ENCODE data around the gene EIF3I. TPM values are rescaled to one million over a fixed set of nuclear protein-coding genes. Genes with fewer than 3 reads are reported as not detected.

The EIF3I gene
- total RNA-seq, 1 donor from 2014 or later: 131 TPM

- no peaks in the 10 kb centered on the region for H3K27me3 Mint-ChIP-seq (ENCODE audit: low read depth)
- peaks cover 45% of the 10 kb centered on the region for H3K4me1 Mint-ChIP-seq (ENCODE audit: low read depth)
- no peak for DNase-seq (ENCODE audit: low spot score)
- no peaks in the 10 kb centered on the region for H3K36me3 Mint-ChIP-seq (ENCODE audit: low read depth)
- no peak overlapping the region for H3K27ac Mint-ChIP-seq (ENCODE audit: unreplicated experiment)
- no peaks in the 10 kb centered on the region for H3K9me3 Mint-ChIP-seq (ENCODE audit: low read depth)
- peak overlapping the region; percentile 46 for H3K4me3 Mint-ChIP-seq (ENCODE audit: unreplicated experiment)
- TF ChIP-seq CTCF (IDR thresholded peaks at IDR 0.05): no peak
These were observed 20.2 kb downstream of the EIF3I start for GRCh38 chr1:32242341-32242851.

- no peaks in the 10 kb centered on the region for H3K27me3 Mint-ChIP-seq (ENCODE audit: low read depth)
- peak within 1 kb of the TSS; percentile 34 for H3K27ac Mint-ChIP-seq (ENCODE audit: unreplicated experiment)
- no peaks in the 10 kb centered on the region for H3K9me3 Mint-ChIP-seq (ENCODE audit: low read depth)
- no peak for DNase-seq (ENCODE audit: low spot score)
- H3K4me3 Mint-ChIP-seq (ENCODE audit: unreplicated experiment): no peak within 1 kb of the TSS
- TF ChIP-seq CTCF (IDR thresholded peaks at IDR 0.05): no peak
- peaks cover 35% of the 10 kb centered on the region for H3K4me1 Mint-ChIP-seq (ENCODE audit: low read depth)
- H3K36me3 Mint-ChIP-seq (ENCODE audit: low read depth): peaks cover under 1% of the 10 kb centered on the region
These were observed 24.7 kb downstream of the EIF3I start, which contains the start of gene FAM167B for GRCh38 chr1:32246888-32247273. Gene FAM167B, plus strand, starts transcription at chr1:32247222. Its CDS starts 200 bp downstream, at chr1:32247422.

DNA sequence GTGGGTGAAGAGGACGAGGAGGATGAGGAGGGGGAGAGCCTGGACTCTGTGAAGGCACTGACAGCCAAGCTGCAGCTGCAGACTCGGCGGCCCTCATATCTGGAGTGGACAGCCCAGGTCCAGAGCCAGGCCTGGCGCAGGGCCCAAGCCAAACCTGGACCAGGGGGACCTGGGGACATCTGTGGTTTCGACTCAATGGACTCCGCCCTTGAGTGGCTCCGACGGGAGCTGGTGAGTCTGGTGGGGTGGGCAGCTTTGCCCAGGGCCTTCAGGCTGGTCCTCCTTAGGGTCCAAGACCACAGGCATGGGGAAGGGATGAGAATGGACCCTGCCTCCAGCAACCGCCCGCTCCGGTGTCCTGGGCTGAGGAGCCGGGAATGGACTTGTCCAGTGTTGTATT, 25.2 kb downstream of the EIF3I start:
- H3K36me3 Mint-ChIP-seq (ENCODE audit: low read depth): peaks cover 1% of the 10 kb centered on the region
- H3K9me3 Mint-ChIP-seq (ENCODE audit: low read depth): no peaks in the 10 kb centered on the region
- H3K27ac Mint-ChIP-seq (ENCODE audit: unreplicated experiment): no peak overlapping the region
- peaks cover 29% of the 10 kb centered on the region for H3K4me1 Mint-ChIP-seq (ENCODE audit: low read depth)
- no peaks in the 10 kb centered on the region for H3K27me3 Mint-ChIP-seq (ENCODE audit: low read depth)
- no peak overlapping the region for H3K4me3 Mint-ChIP-seq (ENCODE audit: unreplicated experiment)
- DNase-seq (ENCODE audit: low spot score): no peak
- TF ChIP-seq CTCF (IDR thresholded peaks at IDR 0.05): no peak

DNA sequence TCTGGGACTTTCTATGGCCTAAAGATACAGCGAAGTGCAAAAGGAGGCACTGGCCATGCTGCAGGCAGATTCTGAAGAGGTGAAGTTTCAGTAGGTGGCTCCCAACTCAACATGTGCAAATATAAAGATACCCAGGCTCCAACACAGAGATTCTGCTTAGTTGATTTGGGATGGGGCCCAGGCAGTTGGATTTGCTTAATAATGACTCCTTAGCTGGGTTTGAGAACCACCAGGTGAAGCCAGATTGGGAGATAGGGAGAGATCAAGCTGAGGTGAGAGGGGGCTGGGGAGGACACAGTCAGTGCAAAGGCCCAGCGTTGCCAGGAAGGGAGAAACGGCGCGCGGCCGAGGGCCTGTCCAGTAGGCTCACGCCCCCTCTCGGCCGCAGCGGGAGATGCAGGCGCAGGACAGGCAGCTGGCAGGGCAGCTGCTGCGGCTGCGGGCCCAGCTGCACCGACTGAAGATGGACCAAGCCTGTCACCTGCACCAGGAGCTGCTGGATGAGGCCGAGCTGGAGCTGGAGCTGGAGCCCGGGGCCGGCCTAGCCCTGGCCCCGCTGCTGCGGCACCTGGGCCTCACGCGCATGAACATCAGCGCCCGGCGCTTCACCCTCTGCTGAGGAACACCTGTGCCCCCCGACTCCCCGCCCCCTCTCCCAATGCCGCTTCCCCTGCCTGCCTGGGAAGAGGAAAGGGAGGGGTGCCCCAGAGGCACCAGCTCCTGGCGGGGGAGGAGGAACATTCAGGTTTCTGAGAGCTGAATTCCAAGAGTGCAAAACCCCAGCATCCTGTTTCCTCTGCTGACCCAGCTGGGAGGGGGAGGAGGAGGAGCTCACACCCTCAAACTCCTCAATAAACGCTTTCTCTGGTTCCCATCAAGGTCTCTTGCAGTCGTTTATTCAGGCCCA, 26.0 kb downstream of the EIF3I start:
- Mint-ChIP-seq H3K4me1 (ENCODE audit: low read depth) (peaks cover 26% of the 10 kb centered on the region), H3K36me3 (ENCODE audit: low read depth) (peaks cover 1% of the 10 kb centered on the region), H3K27ac (ENCODE audit: unreplicated experiment) (no peak overlapping the region), H3K4me3 (ENCODE audit: unreplicated experiment) (no peak overlapping the region), H3K9me3 (ENCODE audit: low read depth) (no peaks in the 10 kb centered on the region), H3K27me3 (ENCODE audit: low read depth) (no peaks in the 10 kb centered on the region)
- peak; percentile 85 for TF ChIP-seq CTCF (IDR thresholded peaks at IDR 0.05)
- no peak for DNase-seq (ENCODE audit: low spot score)

- no peak for DNase-seq (ENCODE audit: low spot score)
- no peak overlapping the region for H3K4me3 Mint-ChIP-seq (ENCODE audit: unreplicated experiment)
- no peak for TF ChIP-seq CTCF (IDR thresholded peaks at IDR 0.05)
These were observed 27.8 kb downstream of the EIF3I start for GRCh38 chr1:32249831-32250525.

More at GRCh38 chr1:32249831-32250525, 27.8 kb downstream of the EIF3I start:
- Mint-ChIP-seq H3K36me3 (ENCODE audit: low read depth) (peaks cover 1% of the 10 kb centered on the region), H3K4me1 (ENCODE audit: low read depth) (peaks cover 26% of the 10 kb centered on the region), H3K27ac (ENCODE audit: unreplicated experiment) (no peak overlapping the region), H3K9me3 (ENCODE audit: low read depth) (no peaks in the 10 kb centered on the region), H3K27me3 (ENCODE audit: low read depth) (no peaks in the 10 kb centered on the region)
